ENCODE measurements around the gene RCSD1.

RCSD1 gene

DNA sequence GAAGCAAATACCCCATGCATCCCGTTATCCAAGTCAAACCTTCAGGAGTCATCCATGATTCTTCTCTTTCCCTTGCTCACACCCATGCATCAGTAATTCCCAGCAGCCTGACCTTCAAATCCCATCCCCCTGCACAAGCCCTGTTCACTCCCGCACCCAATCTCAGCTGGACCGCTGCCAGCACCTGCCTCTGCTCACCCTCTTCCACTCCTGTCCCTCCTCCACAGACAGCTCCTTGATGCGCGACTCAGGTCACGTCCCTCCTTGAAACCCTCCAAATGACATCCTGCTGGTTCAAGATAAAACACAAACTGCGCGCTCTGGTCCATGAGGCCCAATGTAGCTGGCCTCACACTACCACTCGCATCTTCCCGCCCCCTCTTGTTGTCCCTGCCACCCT lies 48.4 kb downstream of the RCSD1 start:
- Histone ChIP-seq H3F3A (ENCODE audit: insufficient read depth, low read length) (no peaks in the 10 kb centered on the region), H3K9me2 (ENCODE audit: low read depth, low read length) (no peaks in the 10 kb centered on the region), H3K4me3 (ENCODE audit: low read depth, low read length, poor library complexity, severe bottlenecking) (no peak overlapping the region), H3K27me3 (ENCODE audit: insufficient read depth, low read length) (no peaks in the 10 kb centered on the region), H3K36me3 (ENCODE audit: insufficient read depth, low read length) (peaks cover 77% of the 10 kb centered on the region), H3K79me2 (ENCODE audit: insufficient read depth, low read length) (no peaks in the 10 kb centered on the region), H3K9me3 (ENCODE audit: low read length) (no peaks in the 10 kb centered on the region), H3K27ac (ENCODE audit: low read depth, low read length, poor library complexity, severe bottlenecking) (no peak overlapping the region), H3K4me2 (ENCODE audit: low read length) (no peak overlapping the region), H3K9ac (ENCODE audit: low read length) (no peak overlapping the region), H2AFZ (ENCODE audit: low read length) (no peak overlapping the region), H3K4me1 (ENCODE audit: insufficient read depth, low read length, severe bottlenecking) (peaks cover 35% of the 10 kb centered on the region), H4K20me1 (ENCODE audit: insufficient read depth, low read length) (no peaks in the 10 kb centered on the region)
- TF ChIP-seq EZH2 (IDR thresholded peaks at IDR 0.05; ENCODE audit: borderline replicate concordance, low read length) = no peak
- TF ChIP-seq CTCF (IDR thresholded peaks at IDR 0.05; ENCODE audit: low read length) = no peak

DNA sequence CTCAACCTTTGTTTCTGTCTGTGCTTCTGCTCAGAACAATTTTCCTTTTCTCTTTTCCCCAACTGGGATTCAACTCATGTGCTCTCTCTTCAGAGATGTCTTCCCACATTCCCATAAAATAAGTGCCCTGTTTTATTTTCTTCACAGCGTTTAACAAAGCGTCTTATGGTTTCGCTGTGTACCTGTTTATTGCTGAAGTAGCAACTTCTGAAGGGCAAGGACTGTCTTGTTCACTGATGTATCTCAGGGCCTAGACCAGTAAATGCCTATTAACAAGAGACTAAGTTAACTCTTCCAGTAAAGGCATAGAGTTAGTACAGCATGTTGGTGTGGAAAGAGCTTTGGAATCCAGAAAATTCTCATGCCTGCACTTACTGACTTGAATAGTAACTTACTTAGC lies 48.8 kb downstream of the RCSD1 start:
- H3K36me3 ChIP-seq (ENCODE audit: insufficient read depth, low read length) = peaks cover 77% of the 10 kb centered on the region
- peaks cover 35% of the 10 kb centered on the region for H3K4me1 ChIP-seq (ENCODE audit: insufficient read depth, low read length, severe bottlenecking)

DNA sequence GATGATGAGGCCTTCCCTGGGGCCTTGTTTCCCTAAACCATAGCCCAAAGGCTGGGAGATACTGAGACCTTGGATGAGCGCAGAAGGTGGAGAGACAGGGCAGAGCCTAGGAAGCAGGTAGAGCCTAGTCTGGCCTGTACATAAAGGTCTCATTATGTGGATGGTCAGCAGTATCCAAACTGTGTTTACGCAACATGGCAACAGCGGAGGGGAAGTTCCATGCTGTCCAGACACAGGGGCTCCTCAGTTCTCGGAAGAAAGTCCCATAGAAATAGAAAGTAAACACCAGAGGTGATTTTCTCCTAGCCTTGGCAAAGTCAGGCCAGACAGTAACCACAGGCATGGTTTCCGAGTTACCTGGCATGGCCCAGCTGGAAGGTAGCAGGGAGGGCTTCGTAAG lies 49.7 kb downstream of the RCSD1 start:
- TF ChIP-seq EZH2 (IDR thresholded peaks at IDR 0.05; ENCODE audit: borderline replicate concordance, low read length) = no peak
- TF ChIP-seq CTCF (IDR thresholded peaks at IDR 0.05; ENCODE audit: low read length) = no peak
- no peak overlapping the region for H2AFZ ChIP-seq (ENCODE audit: low read length)
- H3K9me2 ChIP-seq (ENCODE audit: low read depth, low read length) = no peaks in the 10 kb centered on the region
- no peak overlapping the region for H3K27ac ChIP-seq (ENCODE audit: low read depth, low read length, poor library complexity, severe bottlenecking)
- H3K9me3 ChIP-seq (ENCODE audit: low read length) = no peaks in the 10 kb centered on the region
- H3K4me1 ChIP-seq (ENCODE audit: insufficient read depth, low read length, severe bottlenecking) = peaks cover 35% of the 10 kb centered on the region
- no peak overlapping the region for H3K9ac ChIP-seq (ENCODE audit: low read length)
- H3K27me3 ChIP-seq (ENCODE audit: insufficient read depth, low read length) = no peaks in the 10 kb centered on the region
- no peak overlapping the region for H3K4me2 ChIP-seq (ENCODE audit: low read length)
- H3K4me3 ChIP-seq (ENCODE audit: low read depth, low read length, poor library complexity, severe bottlenecking) = no peak overlapping the region
- H3K36me3 ChIP-seq (ENCODE audit: insufficient read depth, low read length) = peaks cover 77% of the 10 kb centered on the region
- H4K20me1 ChIP-seq (ENCODE audit: insufficient read depth, low read length) = no peaks in the 10 kb centered on the region
- H3K79me2 ChIP-seq (ENCODE audit: insufficient read depth, low read length) = no peaks in the 10 kb centered on the region
- no peaks in the 10 kb centered on the region for H3F3A ChIP-seq (ENCODE audit: insufficient read depth, low read length)

More for the DNA sequence above, 48.8 kb downstream of the RCSD1 start:
- H4K20me1 ChIP-seq (ENCODE audit: insufficient read depth, low read length) = no peaks in the 10 kb centered on the region
- no peaks in the 10 kb centered on the region for H3K9me2 ChIP-seq (ENCODE audit: low read depth, low read length)
- H3K79me2 ChIP-seq (ENCODE audit: insufficient read depth, low read length) = no peaks in the 10 kb centered on the region
- no peaks in the 10 kb centered on the region for H3K27me3 ChIP-seq (ENCODE audit: insufficient read depth, low read length)
- TF ChIP-seq CTCF (IDR thresholded peaks at IDR 0.05; ENCODE audit: low read length) = no peak
- no peak for TF ChIP-seq EZH2 (IDR thresholded peaks at IDR 0.05; ENCODE audit: borderline replicate concordance, low read length)
- H3F3A ChIP-seq (ENCODE audit: insufficient read depth, low read length) = no peaks in the 10 kb centered on the region
- H3K4me2 ChIP-seq (ENCODE audit: low read length) = no peak overlapping the region
- H2AFZ ChIP-seq (ENCODE audit: low read length) = no peak overlapping the region
- no peak overlapping the region for H3K27ac ChIP-seq (ENCODE audit: low read depth, low read length, poor library complexity, severe bottlenecking)
- no peak overlapping the region for H3K4me3 ChIP-seq (ENCODE audit: low read depth, low read length, poor library complexity, severe bottlenecking)
- H3K9ac ChIP-seq (ENCODE audit: low read length) = no peak overlapping the region
- H3K9me3 ChIP-seq (ENCODE audit: low read length) = no peaks in the 10 kb centered on the region

Data from OCI-LY1 (cell line).